ENCODE results near the gene CDC23. TPM values are rescaled to one million over a fixed set of nuclear protein-coding genes. Genes with fewer than 3 reads are reported as not detected.

The CDC23 gene, protein sequence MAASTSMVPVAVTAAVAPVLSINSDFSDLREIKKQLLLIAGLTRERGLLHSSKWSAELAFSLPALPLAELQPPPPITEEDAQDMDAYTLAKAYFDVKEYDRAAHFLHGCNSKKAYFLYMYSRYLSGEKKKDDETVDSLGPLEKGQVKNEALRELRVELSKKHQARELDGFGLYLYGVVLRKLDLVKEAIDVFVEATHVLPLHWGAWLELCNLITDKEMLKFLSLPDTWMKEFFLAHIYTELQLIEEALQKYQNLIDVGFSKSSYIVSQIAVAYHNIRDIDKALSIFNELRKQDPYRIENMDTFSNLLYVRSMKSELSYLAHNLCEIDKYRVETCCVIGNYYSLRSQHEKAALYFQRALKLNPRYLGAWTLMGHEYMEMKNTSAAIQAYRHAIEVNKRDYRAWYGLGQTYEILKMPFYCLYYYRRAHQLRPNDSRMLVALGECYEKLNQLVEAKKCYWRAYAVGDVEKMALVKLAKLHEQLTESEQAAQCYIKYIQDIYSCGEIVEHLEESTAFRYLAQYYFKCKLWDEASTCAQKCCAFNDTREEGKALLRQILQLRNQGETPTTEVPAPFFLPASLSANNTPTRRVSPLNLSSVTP
- total RNA-seq (2014; rRNA removed) (26.1 and 26.7 TPM in 2 replicates), Bru-seq, nascent RNA (percentile 64 among the genes with signal in this experiment), BruChase-seq, experiment 1, labeled RNA remaining after a 6-hour chase (percentile 71 among the genes with signal in this experiment), BruChase-seq, experiment 2, labeled RNA remaining after a 2-hour chase (percentile 76 among the genes with signal in this experiment)
- long read RNA-seq, transcript CDC23-202 (16 exons, 3,155 nt): major isoform, 79 of 99 reads
- long read RNA-seq, partial matches to known transcripts: 3 of 99 reads
- long read RNA-seq, other reads (novel, unspliced or antisense): 11 of 99 reads

DNA sequence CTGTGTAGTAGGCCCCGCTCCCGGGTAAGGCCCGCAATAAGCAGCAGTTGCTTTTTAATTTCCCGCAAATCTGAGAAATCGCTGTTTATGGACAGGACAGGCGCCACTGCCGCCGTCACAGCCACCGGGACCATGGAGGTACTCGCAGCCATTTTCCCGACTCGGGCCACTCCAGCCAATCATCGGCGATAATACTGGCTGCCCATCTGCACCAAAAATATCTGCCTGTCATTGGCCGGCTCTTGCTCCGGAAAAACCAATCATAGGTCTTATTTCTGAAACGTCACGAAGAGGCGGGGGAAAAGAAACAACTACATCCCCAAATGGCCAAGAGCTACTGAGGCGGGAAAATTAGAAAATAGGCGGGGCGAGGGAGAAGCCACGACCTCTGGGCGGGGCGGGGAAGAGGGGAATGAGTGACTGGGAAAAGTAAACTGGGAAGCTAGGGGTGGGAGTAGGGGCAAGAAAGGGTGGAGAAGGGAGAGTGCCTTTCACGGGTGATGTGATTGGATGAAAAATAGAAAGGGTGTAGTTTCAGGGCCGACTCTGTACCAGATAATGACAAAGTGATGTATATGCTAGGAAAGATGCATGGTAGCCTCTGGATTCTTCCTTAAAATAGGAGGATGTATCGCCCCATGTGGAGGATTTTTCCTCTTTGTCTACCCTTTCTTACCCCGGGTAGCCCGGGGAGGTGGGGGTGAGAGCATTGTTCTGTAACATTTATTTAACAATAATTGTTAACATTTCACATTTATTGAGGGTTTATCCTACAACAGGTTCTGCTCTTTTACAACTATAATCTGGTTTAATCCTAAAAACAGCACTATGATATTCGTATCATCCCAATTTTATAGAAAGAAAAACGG is at the start of gene CDC23:
Gene CDC23 (minus strand): TSS at position 163 of the 869 bp plus-strand sequence. CDS start 11 bp downstream, at position 152.
- intact Hi-C loops (cut with micrococcal nuclease): no loop called here
- CTCF ChIA-PET: interaction anchor here (0.6 kb wide), 1 partner anchor 250 kb away, joined by 11 read pairs; no protein-coding TSS in a partner anchor
- BruUV-seq (replicated peaks): no TSS peak

DNA sequence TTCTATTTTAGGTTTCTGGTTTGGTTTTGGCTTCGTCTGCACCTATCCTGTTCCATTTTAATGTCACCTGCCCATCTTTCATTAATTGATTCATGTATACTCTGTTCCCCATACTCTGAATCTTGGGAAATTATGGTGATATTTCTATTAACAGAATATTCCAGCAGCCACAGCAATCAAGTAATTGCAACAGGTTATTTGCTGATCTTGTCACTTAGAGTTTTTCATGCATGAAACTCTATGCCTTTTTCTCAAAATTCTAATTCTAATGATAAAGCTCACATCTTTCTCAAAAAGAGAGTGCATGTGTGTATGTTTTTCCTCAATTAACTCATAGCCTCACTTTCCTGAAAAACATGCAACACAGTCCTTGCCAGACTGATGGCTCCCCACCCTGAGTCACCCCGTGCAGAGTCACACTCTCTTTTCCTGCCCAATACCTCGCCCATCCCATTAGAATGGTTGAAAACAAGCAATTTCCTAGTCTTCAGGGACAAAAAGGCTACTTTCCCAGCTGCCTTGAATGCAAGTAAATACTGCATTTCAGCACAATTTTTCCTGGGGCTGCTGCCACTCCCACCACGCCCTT is 45.7 kb upstream of the CDC23 start:
- no peak overlapping the region for H3K4me2 ChIP-seq (ENCODE audit: low read length)
- no peak overlapping the region for H2AFZ ChIP-seq (ENCODE audit: low read length)

More for the DNA sequence above, at the start of gene CDC23:
- POLR2A ChIA-PET (ENCODE audit: unreplicated experiment): interaction anchor here (0.6 to 0.7 kb wide), 3 partner anchors 13 to 122 kb away, joined by 3 to 9 read pairs (median 4); partner anchors contain the start of gene KIF20A
- Histone ChIP-seq H3K36me3 (ENCODE audit: low read depth, low read length) (no peaks in the 10 kb centered on the region; the same call in 1 of the 2 replicates), H3K9ac (ENCODE audit: low read length) (peak within 1 kb of the TSS; percentile 96), H3K27ac (ENCODE audit: low read length) (no peak within 1 kb of the TSS; the same call in 1 of the 2 replicates), H4K20me1 (ENCODE audit: low read length) (no peaks in the 10 kb centered on the region), H3F3A (ENCODE audit: low read length, unreplicated experiment) (no peaks in the 10 kb centered on the region), H3K4me1 (ENCODE audit: insufficient read depth, low read length) (peaks cover 5% of the 10 kb centered on the region), H3K9me3 (ENCODE audit: low read length) (no peaks in the 10 kb centered on the region), H3K27me3 (ENCODE audit: low read length) (no peaks in the 10 kb centered on the region), H2AFZ (ENCODE audit: low read length) (peak within 1 kb of the TSS; percentile 93), H3K79me2 (ENCODE audit: low read length) (peaks cover 42% of the 10 kb centered on the region), H3K9me2 (replicated peaks; ENCODE audit: low read length) (no peaks in the 10 kb centered on the region), H3K4me3 (ENCODE audit: low read length) (peak within 1 kb of the TSS; percentile 100), H3K4me2 (ENCODE audit: low read length) (peak within 1 kb of the TSS; percentile 83)
- TF ChIP-seq EZH2 (IDR thresholded peaks at IDR 0.05; ENCODE audit: low read length, unreplicated experiment) (no peak), EZH2phosphoT487 (IDR thresholded peaks at IDR 0.05; ENCODE audit: borderline replicate concordance, low read length) (no peak)
- TF ChIP-seq, protein P1, sequence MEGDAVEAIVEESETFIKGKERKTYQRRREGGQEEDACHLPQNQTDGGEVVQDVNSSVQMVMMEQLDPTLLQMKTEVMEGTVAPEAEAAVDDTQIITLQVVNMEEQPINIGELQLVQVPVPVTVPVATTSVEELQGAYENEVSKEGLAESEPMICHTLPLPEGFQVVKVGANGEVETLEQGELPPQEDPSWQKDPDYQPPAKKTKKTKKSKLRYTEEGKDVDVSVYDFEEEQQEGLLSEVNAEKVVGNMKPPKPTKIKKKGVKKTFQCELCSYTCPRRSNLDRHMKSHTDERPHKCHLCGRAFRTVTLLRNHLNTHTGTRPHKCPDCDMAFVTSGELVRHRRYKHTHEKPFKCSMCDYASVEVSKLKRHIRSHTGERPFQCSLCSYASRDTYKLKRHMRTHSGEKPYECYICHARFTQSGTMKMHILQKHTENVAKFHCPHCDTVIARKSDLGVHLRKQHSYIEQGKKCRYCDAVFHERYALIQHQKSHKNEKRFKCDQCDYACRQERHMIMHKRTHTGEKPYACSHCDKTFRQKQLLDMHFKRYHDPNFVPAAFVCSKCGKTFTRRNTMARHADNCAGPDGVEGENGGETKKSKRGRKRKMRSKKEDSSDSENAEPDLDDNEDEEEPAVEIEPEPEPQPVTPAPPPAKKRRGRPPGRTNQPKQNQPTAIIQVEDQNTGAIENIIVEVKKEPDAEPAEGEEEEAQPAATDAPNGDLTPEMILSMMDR (conservative IDR thresholded peaks at IDR 0.05; ENCODE audit: low read depth, low read length): no peak
- DNase-seq: peak; percentile 95
- peak; percentile 94 for ATAC-seq

More for the DNA sequence above, 45.7 kb upstream of the CDC23 start:
- Histone ChIP-seq H3K9ac (ENCODE audit: low read length) (no peak overlapping the region), H3K4me3 (ENCODE audit: low read length) (no peak overlapping the region), H3K36me3 (ENCODE audit: low read depth, low read length) (no peaks in the 10 kb centered on the region), H4K20me1 (ENCODE audit: low read length) (no peaks in the 10 kb centered on the region), H3K27ac (ENCODE audit: low read length) (no peak overlapping the region), H3F3A (ENCODE audit: low read length, unreplicated experiment) (no peaks in the 10 kb centered on the region), H3K27me3 (ENCODE audit: low read length) (no peaks in the 10 kb centered on the region), H3K79me2 (ENCODE audit: low read length) (no peaks in the 10 kb centered on the region), H3K4me1 (ENCODE audit: insufficient read depth, low read length) (no peaks in the 10 kb centered on the region), H3K9me3 (ENCODE audit: low read length) (no peaks in the 10 kb centered on the region), H3K9me2 (replicated peaks; ENCODE audit: low read length) (no peaks in the 10 kb centered on the region)
- ChIA-PET CTCF (no interaction called here), POLR2A (ENCODE audit: unreplicated experiment) (no interaction called here)
- intact Hi-C loops (cut with micrococcal nuclease): no loop called here
- BruUV-seq (replicated peaks): no TSS peak
- ATAC-seq: no peak
- TF ChIP-seq EZH2 (IDR thresholded peaks at IDR 0.05; ENCODE audit: low read length, unreplicated experiment) (no peak), EZH2phosphoT487 (IDR thresholded peaks at IDR 0.05; ENCODE audit: borderline replicate concordance, low read length) (no peak)
- TF ChIP-seq, protein P1 (conservative IDR thresholded peaks at IDR 0.05; ENCODE audit: low read depth, low read length): no peak
- no peak for DNase-seq
